Measurements from ENCODE around the gene RING1. TPM values are rescaled to one million over a fixed set of nuclear protein-coding genes. Genes with fewer than 3 reads are reported as not detected.

Gene RING1
- polyA plus RNA-seq, 1 experiment, result 36.6 TPM

- H3K27me3 ChIP-seq (ENCODE audit: control insufficient read depth, insufficient read depth, low read length), result no peaks in the 10 kb centered on the region
- ChIA-PET CTCF (interaction anchor here (0.7 to 4.2 kb wide), 19 partner anchors 10 to 276 kb away, joined by 3 to 33 read pairs (median 5); partner anchors contain the start of genes B3GALT4, RPS18 and VPS52), POLR2A (interaction anchor here (0.5 to 1.1 kb wide), 3 partner anchors 39 to 278 kb away, joined by 3 to 9 read pairs (median 3); partner anchors contain the start of genes PFDN6 and WDR46)
- no peaks in the 10 kb centered on the region for H3K36me3 ChIP-seq (ENCODE audit: control insufficient read depth, insufficient read depth, low read length)
- TF ChIP-seq CTCF (IDR thresholded peaks at IDR 0.05; ENCODE audit: insufficient read depth, low read depth, low read length), result no peak
- peak overlapping the region; percentile 56 for H3K4me3 ChIP-seq (ENCODE audit: low read depth, low read length)
- DNase-seq (ENCODE audit: low read depth), result peak; percentile 75
These were observed 41.7 kb downstream of the RING1 start for GRCh38 chr6:33249732-33250630.

GRCh38 chr6:33250731-33251130 lies 42.4 kb downstream of the RING1 start:
- Histone ChIP-seq H3K27me3 (ENCODE audit: control insufficient read depth, insufficient read depth, low read length) (no peaks in the 10 kb centered on the region), H3K36me3 (ENCODE audit: control insufficient read depth, insufficient read depth, low read length) (no peaks in the 10 kb centered on the region), H3K4me3 (ENCODE audit: low read depth, low read length) (no peak overlapping the region)
- no peak for TF ChIP-seq CTCF (IDR thresholded peaks at IDR 0.05; ENCODE audit: insufficient read depth, low read depth, low read length)
- POLR2A ChIA-PET, result interaction anchor here (0.6 kb wide), 1 partner anchor 100 kb away, joined by 13 read pairs; no protein-coding TSS in a partner anchor
- CTCF ChIA-PET, result interaction anchor here (0.8 to 3.1 kb wide), 9 partner anchors 9 to 236 kb away, joined by 3 to 18 read pairs (median 5); partner anchors contain the start of genes B3GALT4, RPS18 and VPS52
- DNase-seq (ENCODE audit: low read depth), result no peak

- CTCF ChIA-PET, result interaction anchor here (0.8 to 1.5 kb wide), 3 partner anchors 9 to 237 kb away, joined by 3 to 6 read pairs (median 5); no protein-coding TSS in a partner anchor
- DNase-seq (ENCODE audit: low read depth), result no peak
- Histone ChIP-seq H3K4me3 (ENCODE audit: low read depth, low read length) (no peak overlapping the region), H3K27me3 (ENCODE audit: control insufficient read depth, insufficient read depth, low read length) (no peaks in the 10 kb centered on the region), H3K36me3 (ENCODE audit: control insufficient read depth, insufficient read depth, low read length) (no peaks in the 10 kb centered on the region)
- no peak for TF ChIP-seq CTCF (IDR thresholded peaks at IDR 0.05; ENCODE audit: insufficient read depth, low read depth, low read length)
- POLR2A ChIA-PET, result interaction anchor here (0.6 kb wide), 1 partner anchor 101 kb away, joined by 13 read pairs; no protein-coding TSS in a partner anchor
These were observed 43.2 kb downstream of the RING1 start for GRCh38 chr6:33251395-33252012.

- DNase-seq (ENCODE audit: low read depth), result no peak
- no peak for TF ChIP-seq CTCF (IDR thresholded peaks at IDR 0.05; ENCODE audit: insufficient read depth, low read depth, low read length)
- ChIA-PET CTCF (no interaction called here), POLR2A (no interaction called here)
- Histone ChIP-seq H3K27me3 (ENCODE audit: control insufficient read depth, insufficient read depth, low read length) (no peaks in the 10 kb centered on the region), H3K36me3 (ENCODE audit: control insufficient read depth, insufficient read depth, low read length) (no peaks in the 10 kb centered on the region), H3K4me3 (ENCODE audit: low read depth, low read length) (no peak overlapping the region)
These were observed 44.5 kb downstream of the RING1 start for GRCh38 chr6:33252759-33253158.

- CTCF ChIA-PET, result interaction anchor here (1.3 kb wide), 1 partner anchor 23 kb away, joined by 4 read pairs; the partner anchor contains the start of gene B3GALT4
- POLR2A ChIA-PET, result no interaction called here
- no peak overlapping the region for H3K4me3 ChIP-seq (ENCODE audit: low read depth, low read length)
- TF ChIP-seq CTCF (IDR thresholded peaks at IDR 0.05; ENCODE audit: insufficient read depth, low read depth, low read length), result no peak
- H3K36me3 ChIP-seq (ENCODE audit: control insufficient read depth, insufficient read depth, low read length), result no peaks in the 10 kb centered on the region
- DNase-seq (ENCODE audit: low read depth), result no peak
- no peaks in the 10 kb centered on the region for H3K27me3 ChIP-seq (ENCODE audit: control insufficient read depth, insufficient read depth, low read length)
These were observed 46.3 kb downstream of the RING1 start for GRCh38 chr6:33254591-33254990.

All from BJ (cell line).